ENCODE results near the gene DEF6. TPM values are rescaled to one million over a fixed set of nuclear protein-coding genes. Genes with fewer than 3 reads are reported as not detected.

DEF6 gene
- total and polyA plus RNA-seq, 2 of the 13 experiments (the other 11 are each of a cell fraction or from before 2014, with no cell fraction given): 5.2 to 10.0 TPM

- TF ChIP-seq TFE3 (CRISPR knock-in tag; IDR thresholded peaks at IDR 0.05) (peak; percentile 69), HOXA5 (CRISPR knock-in tag; IDR thresholded peaks at IDR 0.05) (peak; percentile 97), ZNF446 (CRISPR knock-in tag; IDR thresholded peaks at IDR 0.05) (peak; percentile 88), ZNF724P (CRISPR knock-in tag; IDR thresholded peaks at IDR 0.05; ENCODE audit: borderline replicate concordance) (peak; percentile 89), SNAI1 (CRISPR knock-in tag; IDR thresholded peaks at IDR 0.05; ENCODE audit: borderline replicate concordance) (no peak), MIER3 (CRISPR knock-in tag; IDR thresholded peaks at IDR 0.05; ENCODE audit: borderline replicate concordance) (peak; percentile 71; the same call in 1 of the 2 replicates), PHF20 (CRISPR knock-in tag; IDR thresholded peaks at IDR 0.05) (peak; percentile 87), TBX2 (CRISPR knock-in tag; IDR thresholded peaks at IDR 0.05; ENCODE audit: borderline replicate concordance) (peak; percentile 87; the same call in 1 of the 2 replicates), STAT5B (CRISPR knock-in tag; IDR thresholded peaks at IDR 0.05) (no peak; the same call in 1 of the 2 replicates), BATF2 (CRISPR knock-in tag; IDR thresholded peaks at IDR 0.05) (peak; percentile 29; the same call in 1 of the 2 replicates), SP4 (CRISPR knock-in tag; IDR thresholded peaks at IDR 0.05) (peak; percentile 97), ZNF30 (CRISPR knock-in tag; IDR thresholded peaks at IDR 0.05) (no peak), ZNF75D (CRISPR knock-in tag; IDR thresholded peaks at IDR 0.05; ENCODE audit: borderline replicate concordance) (0 out of 2 replicates have a peak, but pooled peaks have one; percentile 27), TAF1 (CRISPR knock-in tag; IDR thresholded peaks at IDR 0.05) (peak; percentile 84), AKAP8 (CRISPR knock-in tag; IDR thresholded peaks at IDR 0.05) (peak; percentile 54; the same call in 1 of the 2 replicates), ZNF850 (CRISPR knock-in tag; conservative IDR thresholded peaks at IDR 0.05) (0 out of 2 replicates have a peak, but pooled peaks have one; percentile 9), ATAD3A (CRISPR knock-in tag; IDR thresholded peaks at IDR 0.05) (no peak), DMAP1 (CRISPR knock-in tag; IDR thresholded peaks at IDR 0.05) (peak; percentile 98), SP2 (CRISPR knock-in tag; IDR thresholded peaks at IDR 0.05) (no peak; the same call in 1 of the 2 replicates), ZNF24 (IDR thresholded peaks at IDR 0.05) (peak; percentile 39; the same call in 1 of the 2 replicates), PRDM15 (CRISPR knock-in tag; IDR thresholded peaks at IDR 0.05) (peak; percentile 79), ZNF703 (CRISPR knock-in tag; IDR thresholded peaks at IDR 0.05; ENCODE audit: borderline replicate concordance) (peak; percentile 94), ZNF572 (CRISPR knock-in tag; IDR thresholded peaks at IDR 0.05) (no peak; the same call in 1 of the 2 replicates), ZNF512 (CRISPR knock-in tag; IDR thresholded peaks at IDR 0.05) (peak; percentile 56; the same call in 1 of the 2 replicates)
These were observed 38.2 kb upstream of the DEF6 start, which contains the start of gene ZNF76 (continued) for GRCh38 chr6:35259194-35259947.

Measured in HepG2 (cell line).